ENCODE results near the gene C16orf92.

C16orf92 gene

DNA sequence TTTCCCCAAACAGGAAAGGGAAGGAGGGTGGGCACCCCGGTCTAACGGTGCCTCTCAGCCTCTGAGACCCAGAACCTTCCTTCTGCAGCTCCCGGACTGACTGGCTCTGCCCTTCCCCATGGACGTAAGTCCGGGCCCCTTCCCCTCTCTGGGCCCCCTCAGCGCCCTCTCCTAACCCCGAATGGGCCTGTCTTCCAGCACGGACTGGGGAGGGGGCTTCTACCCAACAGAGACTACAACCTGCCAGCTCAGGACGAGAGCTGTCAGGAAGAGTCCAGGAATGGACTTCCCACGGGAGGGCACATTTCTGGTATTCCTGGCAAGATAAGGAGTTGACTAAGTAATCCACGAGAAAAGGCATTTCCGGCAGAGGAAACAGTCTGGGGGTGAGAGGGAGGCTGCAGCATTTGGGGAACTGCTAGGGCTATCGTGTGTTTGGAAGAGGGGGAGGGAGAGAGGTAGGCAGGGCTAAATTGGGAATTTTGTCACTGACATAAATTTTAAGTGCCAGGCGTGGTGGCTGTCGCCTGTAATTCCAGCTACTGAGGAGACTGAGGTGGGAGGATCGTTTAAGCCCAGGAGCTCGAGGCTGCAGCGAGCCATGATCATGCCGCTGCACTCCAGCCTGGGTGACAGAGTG is 30.5 kb downstream of the C16orf92 start:
- no peak for DNase-seq (ENCODE audit: extremely low read depth in 1 of 2, low read depth in 1 of 2)

DNA sequence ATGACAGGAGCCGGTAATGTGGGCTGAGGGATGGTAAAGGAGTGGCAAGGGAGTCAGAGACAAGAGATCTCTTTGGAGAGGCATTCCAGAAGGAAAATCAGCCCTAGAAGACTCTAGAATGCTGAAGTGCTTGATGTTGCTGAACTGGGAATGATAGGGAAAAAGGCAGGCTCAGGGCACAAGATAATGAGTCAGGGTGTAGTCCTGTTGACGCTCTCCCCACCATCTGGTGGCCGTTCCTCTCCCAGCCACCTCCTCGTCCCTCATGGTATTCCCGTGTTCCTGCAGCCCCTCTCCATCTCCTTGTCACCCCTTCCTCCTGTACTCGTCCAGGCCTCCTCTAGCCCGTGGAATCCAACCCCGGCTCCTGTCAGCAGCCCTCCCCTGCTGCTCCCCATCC is 31.5 kb downstream of the C16orf92 start:
- DNase-seq (ENCODE audit: extremely low read depth in 1 of 2, low read depth in 1 of 2) = no peak

DNA sequence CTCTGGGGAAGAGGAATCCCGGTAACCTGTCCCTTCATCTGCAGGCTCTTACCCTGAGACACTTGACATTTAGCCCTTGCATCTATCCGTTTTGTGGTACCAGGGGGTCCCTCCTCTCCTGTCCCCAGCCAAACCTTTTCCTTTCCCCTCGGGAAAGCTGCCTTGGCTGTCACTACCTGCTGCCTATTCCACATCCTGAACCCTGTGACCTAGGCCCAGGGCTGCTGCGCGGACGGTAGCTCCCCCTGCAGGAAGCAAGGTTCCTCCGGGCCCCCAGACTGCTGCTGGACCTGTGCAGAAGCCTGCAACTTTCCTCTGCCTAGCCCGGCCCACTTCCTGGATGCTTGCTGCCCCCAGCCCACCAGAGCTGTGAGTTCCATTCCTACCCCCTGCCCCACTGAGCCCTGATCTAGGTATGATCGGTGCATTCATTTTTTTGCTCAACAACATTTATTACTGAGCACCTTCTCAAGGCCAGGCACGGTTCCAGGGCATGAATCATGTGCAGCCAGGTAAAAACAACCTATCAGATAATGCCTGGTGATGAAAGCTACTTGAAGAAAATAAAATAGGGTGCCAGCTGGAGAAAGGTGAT is 32.1 kb downstream of the C16orf92 start:
- DNase-seq (ENCODE audit: extremely low read depth in 1 of 2, low read depth in 1 of 2) = no peak

DNA sequence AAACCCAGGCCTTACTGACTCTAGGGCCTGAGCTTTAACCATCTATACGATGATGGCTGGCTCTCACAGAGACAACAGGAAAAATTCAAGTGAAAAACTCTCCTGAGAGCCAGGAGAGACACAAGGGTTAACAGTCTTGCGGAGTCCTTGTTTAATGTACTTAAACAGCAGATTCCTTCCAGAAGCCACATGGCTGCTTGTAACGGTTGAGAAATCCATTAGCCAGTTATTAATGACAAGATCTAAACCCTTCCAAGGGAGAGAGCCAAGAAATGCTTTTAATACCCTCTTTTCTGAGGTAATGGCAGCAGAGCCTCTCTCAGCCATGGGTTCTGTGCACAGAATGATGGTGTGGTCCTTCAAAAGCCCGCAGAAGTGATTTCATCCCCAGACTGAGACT is 37.3 kb downstream of the C16orf92 start:
- DNase-seq (ENCODE audit: extremely low read depth in 1 of 2, low read depth in 1 of 2) = no peak

DNA sequence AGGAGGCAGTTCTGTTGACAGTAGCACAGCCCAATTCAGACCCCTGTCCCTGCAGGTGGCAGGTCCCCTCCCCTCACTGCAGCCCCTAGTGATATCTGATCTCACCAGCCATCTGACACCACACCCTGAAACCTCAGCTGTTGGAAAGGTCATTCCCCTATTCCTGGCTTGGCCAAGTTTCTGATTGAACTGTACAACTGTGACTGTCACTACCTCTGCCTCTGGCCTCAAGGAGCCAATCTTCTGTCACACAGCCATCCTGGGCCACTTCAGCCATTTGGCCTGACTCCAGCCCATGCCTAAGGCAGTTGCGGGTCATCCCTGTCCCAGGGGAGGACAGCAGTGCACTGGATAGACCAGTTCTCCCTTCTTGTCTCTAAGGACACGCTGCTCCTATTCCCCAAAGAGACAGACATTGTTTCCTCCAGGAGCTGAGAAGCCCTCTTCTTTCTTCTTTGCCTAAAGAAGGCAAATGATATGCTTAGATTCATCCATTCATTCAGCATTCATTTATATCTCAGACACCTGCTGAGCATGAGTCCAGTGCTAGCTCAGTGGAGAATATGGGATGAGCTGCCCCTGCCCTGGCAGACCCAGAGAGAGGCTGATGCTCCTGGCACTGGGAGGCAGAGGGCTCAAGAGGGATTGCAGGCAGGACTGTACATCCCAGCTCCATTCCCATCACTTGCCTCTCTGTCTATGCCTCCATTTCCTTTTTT is 38.0 kb downstream of the C16orf92 start:
- no peak for DNase-seq (ENCODE audit: extremely low read depth in 1 of 2, low read depth in 1 of 2)

DNA sequence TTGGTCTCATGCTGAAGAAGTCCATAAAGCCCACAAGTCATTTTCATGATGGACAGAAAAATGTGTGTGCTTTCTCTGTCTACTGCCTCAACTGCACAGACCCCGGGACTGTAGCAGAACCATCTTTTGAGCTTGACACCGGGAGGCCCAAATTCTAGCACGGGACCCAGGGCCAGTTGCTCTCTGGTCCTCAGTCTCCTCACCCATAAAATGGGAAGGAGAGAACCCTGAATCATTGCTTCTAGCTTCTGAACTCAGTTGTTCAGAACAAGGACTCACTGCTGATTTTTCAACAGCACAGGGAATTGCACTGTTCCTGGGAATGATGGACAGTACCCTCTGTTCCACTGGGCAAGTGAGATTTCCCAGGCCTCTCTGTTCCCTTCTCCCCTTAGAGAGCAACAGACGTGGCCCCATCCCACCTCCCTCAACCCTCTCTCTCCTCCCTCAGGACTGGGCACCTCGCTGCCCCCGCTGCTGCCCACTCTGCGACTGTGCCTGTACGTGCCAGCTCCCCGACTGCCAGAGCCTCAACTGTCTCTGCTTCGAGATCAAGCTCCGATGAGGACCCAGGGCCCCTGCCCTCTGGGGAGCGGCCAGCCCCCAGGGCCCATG is 40.4 kb downstream of the C16orf92 start:
- DNase-seq (ENCODE audit: extremely low read depth in 1 of 2, low read depth in 1 of 2) = no peak

DNA sequence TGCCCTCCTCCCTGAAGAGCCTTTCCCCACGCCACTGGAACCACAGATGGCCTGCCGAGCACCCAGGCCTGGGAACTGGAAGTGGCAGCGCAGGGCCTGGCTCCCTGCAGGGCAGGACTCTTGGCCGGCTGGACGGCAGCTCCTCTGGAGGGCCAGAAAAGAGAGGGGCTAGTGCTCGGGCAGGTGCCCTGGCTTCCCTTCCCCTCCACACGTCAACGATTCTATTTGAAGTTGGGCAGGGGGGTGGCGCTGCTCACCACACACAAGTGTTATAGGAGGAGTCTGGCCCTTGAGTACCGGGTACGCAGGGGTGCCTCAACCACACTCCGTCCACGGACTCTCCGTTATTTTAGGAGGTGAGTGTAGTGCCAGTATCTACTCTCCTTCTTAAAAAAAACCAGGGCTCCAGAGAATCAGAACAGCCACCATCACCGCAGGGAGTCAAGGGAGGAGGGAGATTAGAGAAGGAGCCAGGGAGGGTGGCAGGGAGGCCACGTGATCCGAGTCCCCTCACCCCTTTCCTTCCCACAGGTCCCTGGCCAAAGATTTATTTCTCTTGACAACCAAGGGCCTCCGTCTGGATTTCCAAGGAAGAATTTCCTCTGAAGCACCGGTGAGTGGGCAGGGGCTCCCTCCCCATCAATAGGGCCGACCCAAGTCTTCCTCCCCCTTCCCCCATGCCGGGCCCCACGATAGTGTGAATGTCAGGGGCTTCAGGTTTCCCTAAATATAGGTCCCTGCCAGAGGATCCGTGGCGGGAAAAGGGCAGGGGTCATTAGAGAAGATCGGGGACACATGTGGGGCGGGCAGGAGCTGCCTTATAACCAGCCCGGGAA is 41.1 kb downstream of the C16orf92 start:
- peak; percentile 46 to 68 for DNase-seq (ENCODE audit: extremely low read depth in 1 of 2, low read depth in 1 of 2)

DNA sequence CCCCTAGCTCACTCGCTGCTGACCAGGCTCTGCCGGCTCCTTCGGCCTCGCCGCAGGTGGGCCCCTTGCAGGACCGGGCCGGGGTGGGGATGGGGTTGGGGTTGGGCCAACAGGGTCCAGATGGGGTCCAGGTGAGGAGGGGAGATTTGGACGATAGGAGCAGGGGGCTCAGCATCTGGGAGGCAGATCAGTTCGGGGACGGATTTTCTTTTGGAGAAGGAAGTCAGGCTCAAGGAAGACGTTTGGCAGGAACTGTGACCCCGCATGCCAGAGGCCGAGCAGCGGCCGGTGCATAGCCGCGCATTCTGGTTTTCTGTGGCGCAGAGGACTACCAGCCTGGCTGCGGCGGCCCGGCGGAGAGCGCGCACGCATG is 41.7 kb downstream of the C16orf92 start:
- DNase-seq (ENCODE audit: extremely low read depth in 1 of 2, low read depth in 1 of 2) = no peak

DNA sequence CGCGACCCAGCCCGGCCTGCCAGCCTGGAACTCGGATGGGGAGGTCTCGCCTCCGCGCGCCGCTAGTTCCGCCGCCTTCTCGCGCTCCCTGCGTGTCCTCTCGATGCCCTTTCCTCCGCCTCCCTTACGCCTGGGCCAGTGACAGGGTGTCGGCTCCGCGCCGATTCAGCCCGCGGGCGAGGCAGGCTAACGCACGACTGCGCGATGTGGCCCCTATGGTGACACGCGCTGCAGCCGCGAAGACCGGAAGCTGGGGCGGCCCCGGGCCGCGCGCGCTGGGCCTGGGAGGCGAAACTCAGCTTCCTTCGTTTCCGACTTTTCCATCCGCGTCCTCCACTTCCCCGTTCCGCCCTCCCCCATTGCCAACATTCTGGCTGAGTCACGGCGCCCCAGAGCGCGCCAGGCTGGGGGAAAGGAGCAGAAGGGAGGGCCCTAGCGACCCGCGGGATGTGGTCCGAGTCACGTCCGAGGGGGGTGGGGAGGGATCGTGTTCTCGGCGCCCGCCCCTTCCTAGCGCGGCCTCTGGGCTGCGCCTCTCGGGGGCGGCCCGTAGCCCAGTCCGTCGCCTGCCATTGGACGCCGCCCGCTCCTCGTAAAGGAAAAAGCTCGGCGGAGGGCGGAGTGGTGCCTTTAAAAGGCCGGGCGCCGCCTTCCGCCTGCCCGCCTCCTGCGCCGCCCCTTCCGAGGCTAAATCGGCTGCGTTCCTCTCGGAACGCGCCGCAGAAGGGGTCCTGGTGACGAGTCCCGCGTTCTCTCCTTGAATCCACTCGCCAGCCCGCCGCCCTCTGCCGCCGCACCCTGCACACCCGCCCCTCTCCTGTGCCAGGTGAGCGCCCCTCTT is 42.3 kb downstream of the C16orf92 start, which contains the start of gene ALDOA:
ALDOA (plus strand) TSS at position 659 of the 841 bp plus-strand sequence. CDS start 1,138 bp downstream, outside the sequence.
- DNase-seq (ENCODE audit: extremely low read depth in 1 of 2, low read depth in 1 of 2) = peak; percentile 95 to 96

DNA sequence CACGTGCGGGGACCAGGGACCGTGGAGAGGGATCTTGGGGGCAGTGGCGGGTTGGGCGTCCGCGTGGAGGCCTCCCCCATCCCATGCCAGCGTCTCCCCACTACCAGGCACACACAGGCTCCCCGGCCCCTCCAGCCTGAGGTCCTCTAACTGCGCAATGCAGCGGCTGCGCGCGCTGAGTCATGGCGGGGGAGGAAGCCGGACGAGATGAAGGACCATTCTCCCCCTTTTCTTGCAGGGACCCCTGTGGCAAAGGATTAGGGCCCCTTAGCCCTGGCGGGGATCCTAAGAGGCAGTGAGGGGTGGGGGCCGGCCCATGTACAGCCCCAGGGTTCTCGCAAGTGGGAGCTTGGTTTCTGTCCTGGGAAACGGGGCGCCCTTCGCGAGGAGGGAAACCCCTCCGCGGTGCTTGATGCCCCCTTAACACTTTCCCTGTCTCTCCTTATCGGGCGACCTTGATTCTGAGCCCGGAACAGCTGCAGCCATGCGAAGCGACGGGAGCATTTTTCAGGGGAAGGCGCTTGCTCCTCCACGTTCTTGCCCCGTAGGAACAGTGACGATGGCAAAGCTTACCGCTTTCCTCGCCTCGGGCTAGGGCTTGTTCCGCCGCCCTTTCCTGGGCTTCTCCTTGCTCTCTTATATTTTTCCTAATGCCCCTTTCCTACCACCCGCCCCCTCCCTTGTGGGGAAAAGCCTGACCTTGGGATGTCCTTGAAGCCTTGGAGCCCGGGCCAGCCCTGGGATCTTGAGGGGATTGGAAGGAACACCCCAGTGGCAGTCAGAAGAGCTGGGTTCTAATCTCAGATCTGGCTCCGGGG is 43.2 kb downstream of the C16orf92 start:
- no peak for DNase-seq (ENCODE audit: extremely low read depth in 1 of 2, low read depth in 1 of 2)

DNA sequence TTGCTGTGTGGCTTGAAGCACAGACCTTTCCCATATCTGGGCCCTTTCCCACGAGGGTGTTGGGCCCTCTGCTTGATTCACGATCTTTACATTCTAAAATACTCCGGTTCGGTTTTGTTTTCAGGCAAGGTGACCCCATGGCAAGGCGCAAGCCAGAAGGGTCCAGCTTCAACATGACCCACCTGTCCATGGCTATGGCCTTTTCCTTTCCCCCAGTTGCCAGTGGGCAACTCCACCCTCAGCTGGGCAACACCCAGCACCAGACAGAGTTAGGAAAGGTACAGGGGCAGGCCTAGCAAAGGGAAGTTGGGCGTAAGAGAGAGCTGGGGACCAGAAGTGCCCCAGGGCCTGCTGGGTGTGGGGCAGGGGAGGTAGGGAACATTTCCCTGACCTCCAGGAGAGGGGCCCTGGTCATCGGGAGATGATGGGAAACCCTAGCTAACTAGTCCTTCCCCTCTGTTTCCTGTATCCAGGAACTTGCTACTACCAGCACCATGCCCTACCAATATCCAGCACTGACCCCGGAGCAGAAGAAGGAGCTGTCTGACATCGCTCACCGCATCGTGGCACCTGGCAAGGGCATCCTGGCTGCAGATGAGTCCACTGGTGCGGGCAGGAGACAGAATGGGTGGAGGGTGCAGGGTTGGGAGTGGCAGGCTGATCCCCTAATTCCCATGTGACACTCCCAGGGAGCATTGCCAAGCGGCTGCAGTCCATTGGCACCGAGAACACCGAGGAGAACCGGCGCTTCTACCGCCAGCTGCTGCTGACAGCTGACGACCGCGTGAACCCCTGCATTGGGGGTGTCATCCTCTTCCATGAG is 44.0 kb downstream of the C16orf92 start:
- DNase-seq (ENCODE audit: extremely low read depth in 1 of 2, low read depth in 1 of 2) = no peak

DNA sequence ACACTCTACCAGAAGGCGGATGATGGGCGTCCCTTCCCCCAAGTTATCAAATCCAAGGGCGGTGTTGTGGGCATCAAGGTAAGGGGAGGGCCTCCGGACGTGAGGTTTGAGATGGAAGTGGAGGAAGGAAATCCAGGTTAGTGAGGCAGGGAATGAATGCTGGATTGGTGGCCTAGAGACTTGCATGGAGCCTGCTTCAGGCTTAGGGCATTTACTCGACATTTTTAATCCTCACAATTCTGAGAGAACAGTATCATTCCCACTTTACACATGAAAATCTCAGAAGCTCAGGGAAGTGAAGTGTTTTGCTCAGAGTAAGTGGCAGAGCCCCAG is 44.6 kb downstream of the C16orf92 start:
- no peak for DNase-seq (ENCODE audit: extremely low read depth in 1 of 2, low read depth in 1 of 2)

DNA sequence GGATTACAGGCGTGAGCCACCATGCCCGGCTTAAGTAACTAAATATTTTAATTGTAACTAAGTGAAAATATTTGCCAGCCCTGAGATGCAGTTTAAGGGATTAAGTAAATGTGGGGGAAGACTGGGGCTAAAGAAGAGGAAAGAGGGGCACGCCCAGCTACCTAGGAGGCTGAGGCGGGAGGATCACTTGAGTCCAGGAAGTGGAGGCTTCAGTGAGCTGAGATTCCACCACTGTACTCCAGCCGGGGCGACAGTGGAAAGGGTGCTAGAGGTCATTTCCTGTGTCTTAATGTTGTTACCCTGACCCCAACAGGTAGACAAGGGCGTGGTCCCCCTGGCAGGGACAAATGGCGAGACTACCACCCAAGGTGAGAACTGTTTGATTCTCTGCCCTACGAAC is 45.3 kb downstream of the C16orf92 start:
- DNase-seq (ENCODE audit: extremely low read depth in 1 of 2, low read depth in 1 of 2) = no peak

DNA sequence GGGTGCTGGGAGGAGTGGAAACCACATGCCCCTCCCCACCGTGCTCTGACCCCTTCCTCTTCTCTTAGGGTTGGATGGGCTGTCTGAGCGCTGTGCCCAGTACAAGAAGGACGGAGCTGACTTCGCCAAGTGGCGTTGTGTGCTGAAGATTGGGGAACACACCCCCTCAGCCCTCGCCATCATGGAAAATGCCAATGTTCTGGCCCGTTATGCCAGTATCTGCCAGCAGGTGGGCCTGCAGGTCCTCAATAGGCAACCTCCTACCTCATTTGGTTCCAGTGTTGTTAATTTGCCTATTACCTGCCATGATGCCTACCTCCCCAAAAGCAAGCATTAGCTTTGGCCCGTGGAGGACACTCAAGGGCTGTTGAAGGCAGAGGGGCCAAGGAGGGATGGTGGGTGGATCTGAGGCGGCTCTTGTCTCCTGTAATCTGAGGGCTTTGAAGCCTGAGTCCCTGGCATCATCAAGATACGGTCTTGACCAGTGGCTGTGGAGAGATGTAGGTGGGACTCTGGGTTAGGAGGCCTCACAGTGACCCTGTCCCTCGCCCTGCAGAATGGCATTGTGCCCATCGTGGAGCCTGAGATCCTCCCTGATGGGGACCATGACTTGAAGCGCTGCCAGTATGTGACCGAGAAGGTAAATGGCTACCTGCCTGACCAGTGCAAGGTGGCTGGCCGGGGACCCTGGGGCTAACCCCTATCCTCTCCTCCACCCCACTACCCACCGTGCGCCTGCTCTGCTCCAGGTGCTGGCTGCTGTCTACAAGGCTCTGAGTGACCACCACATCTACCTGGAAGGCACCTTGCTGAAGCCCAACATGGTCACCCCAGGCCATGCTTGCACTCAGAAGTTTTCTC is 46.0 kb downstream of the C16orf92 start:
- no peak for DNase-seq (ENCODE audit: extremely low read depth in 1 of 2, low read depth in 1 of 2)

DNA sequence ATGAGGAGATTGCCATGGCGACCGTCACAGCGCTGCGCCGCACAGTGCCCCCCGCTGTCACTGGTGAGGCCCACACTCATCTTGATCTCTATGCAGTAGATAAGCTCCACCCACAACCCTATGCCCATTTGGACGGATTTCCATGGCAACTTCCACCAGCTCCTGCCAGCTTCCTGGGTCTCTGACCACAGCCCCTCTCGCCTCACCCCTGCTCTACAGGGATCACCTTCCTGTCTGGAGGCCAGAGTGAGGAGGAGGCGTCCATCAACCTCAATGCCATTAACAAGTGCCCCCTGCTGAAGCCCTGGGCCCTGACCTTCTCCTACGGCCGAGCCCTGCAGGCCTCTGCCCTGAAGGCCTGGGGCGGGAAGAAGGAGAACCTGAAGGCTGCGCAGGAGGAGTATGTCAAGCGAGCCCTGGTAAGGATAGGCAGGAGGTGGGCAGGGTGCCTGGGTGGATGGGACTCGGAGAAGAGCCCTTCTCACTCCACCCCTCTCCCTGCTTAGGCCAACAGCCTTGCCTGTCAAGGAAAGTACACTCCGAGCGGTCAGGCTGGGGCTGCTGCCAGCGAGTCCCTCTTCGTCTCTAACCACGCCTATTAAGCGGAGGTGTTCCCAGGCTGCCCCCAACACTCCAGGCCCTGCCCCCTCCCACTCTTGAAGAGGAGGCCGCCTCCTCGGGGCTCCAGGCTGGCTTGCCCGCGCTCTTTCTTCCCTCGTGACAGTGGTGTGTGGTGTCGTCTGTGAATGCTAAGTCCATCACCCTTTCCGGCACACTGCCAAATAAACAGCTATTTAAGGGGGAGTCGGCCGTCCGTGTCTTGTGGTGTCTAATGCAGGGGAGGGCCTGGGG is 46.8 kb downstream of the C16orf92 start:
- no peak for DNase-seq (ENCODE audit: extremely low read depth in 1 of 2, low read depth in 1 of 2)

DNA sequence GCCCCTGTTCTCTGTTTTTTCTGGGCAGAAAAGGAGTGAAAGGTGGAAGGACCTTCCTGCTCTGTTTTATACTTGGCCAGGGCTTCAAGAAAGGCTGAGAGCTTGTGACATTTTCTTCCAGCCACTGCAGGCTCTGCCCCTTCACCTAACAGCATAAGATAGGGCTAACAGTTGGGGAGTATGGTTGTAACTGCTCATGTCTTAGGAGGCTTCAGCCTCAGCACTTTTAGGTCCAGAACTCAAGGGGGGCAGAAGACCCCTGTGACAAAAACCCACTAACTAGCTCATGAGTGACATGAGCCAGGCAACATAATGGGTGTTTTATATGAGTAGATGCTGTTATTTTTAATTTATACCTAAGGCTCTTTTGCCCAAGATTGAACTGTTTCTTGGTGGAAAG is 47.5 kb downstream of the C16orf92 start:
- DNase-seq (ENCODE audit: extremely low read depth in 1 of 2, low read depth in 1 of 2) = no peak

All from stimulated activated CD8-positive, alpha-beta memory T cell treated with anti-CD3 and anti-CD28 coated beads, Interleukin-7, amount 100 ng/mL, for 48 hours (primary cell).